ENCODE data around the gene GBGT1. TPM values are rescaled to one million over a fixed set of nuclear protein-coding genes. Genes with fewer than 3 reads are reported as not detected.

GBGT1 gene
- polyA plus RNA-seq, 3 donors = 1.3 to 1.6 (median 1.6) TPM

DNA sequence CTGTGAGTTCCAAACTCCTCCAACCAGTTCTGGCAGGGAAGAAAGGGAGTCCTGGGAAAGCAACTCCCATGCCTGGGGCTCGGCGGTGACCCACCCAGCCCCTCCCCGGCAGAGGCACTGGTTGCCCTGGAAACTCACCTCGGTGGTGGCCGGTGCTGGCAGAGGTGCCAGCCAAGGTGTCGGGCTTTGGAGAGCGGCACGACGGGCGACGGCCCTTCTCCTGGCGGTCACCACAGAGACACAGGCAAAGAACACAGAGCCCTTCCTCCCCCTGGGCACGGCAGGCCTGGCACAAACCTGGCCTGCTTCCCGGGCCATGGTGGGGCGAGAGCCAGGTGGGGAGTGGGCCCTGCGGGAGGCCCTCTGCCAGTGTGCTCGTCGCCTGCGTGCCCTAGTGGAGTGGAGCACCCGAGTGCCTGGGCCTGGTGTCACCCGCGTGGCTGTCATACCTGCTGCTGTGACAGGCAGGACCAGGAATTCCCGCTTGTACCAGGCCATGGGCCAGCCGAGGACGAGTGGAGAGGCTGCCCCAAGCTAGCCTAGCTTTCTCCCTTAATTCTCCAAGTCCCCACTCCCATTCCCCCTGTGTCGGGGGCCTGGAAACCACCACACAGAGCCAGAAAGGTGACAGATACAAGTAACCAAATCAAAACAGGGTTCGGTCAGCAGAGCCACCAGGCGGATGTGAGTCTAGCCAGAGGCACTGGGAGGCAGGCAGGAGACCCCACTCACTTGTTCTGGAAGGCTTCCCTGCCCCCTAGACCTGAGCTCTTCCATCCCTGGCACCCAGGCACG, 34.5 kb downstream of the GBGT1 start:
- DNase-seq (ENCODE audit: low read depth in 3 of 3, low spot score in 2 of 3) = no peak

DNA sequence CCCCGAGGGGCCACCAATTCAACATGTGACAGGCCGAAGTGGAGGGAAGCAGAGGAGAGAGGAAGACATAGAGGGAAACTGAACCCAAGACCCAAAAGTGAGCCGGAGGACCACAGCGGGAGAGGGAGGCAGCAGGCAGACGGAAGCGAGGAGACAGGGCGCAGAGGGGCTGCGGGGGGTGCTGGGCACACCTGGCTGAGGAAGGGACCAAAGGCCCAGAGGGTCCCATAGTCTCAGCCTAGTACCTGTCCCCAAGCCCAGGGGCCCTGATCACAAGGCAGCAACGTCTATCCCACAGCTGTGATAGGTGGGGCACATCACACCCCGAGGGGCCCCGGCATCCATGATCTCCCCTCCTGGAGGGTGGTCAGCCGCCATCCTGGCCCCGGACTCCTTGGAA, 35.6 kb downstream of the GBGT1 start:
- no peak for DNase-seq (ENCODE audit: low read depth in 3 of 3, low spot score in 2 of 3)

DNA sequence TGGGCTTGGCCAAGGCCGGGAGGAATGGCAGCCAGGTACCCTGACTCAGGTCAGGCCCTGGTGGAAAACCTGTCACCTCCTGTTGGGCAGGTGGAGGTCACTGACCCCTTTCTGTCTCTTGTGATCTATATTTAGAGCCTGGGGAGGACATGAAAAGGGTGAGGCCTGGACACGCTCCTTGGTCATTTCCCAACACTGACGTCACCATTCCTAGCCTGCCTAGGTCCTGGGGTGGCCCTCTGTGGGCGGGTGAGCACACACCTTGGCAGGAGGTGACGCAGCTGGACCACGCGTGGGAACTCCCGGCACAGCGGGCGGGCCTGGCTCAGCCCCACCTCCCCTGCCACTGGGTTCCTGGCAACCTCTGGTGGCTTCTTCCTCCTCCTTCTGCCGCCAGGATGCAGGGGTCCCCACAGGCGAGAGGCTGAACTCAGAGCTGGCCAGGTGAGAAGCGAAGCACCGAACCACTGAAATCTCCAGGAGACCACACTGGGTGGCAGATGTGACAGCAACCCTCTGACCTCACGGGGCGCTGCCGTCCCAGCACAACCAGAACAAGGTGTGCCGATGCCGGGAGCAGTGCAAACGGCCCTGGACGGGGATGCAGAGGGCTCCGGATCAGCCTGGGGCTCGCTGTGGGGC, 36.3 kb downstream of the GBGT1 start:
- no peak for DNase-seq (ENCODE audit: low read depth in 3 of 3, low spot score in 2 of 3)

DNA sequence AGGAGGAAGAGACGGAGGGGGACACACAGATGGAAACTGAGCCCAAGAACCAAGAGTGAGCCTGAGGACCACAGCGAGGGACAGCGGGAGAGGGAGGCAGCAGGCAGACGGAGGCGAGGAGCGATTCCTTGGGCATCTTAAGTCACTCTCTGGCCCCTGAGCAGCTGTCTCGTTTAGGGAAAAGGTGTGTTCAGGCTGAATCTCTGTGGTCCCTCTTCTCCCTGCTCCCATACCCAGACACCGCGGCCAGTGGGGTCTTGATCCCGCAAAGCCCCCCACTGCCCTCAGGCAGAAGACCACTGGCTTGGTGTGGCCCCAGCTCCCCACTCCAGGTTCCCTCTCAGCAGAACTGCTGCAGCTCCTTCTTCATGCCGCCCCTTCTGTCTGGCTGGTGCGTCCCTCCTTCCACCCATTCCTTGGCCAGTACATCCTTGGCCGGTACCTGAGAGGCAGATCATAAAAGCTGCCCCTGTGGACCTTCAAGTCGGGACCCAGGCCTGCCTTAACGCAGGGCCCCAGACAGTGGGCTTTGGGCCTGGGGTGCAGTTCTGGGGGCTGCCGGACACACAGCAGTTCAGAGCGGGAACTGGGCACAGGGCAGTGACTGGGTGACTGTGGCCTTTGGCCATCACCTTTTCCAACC, 36.9 kb downstream of the GBGT1 start:
- DNase-seq (ENCODE audit: low read depth in 3 of 3, low spot score in 2 of 3) = no peak

DNA sequence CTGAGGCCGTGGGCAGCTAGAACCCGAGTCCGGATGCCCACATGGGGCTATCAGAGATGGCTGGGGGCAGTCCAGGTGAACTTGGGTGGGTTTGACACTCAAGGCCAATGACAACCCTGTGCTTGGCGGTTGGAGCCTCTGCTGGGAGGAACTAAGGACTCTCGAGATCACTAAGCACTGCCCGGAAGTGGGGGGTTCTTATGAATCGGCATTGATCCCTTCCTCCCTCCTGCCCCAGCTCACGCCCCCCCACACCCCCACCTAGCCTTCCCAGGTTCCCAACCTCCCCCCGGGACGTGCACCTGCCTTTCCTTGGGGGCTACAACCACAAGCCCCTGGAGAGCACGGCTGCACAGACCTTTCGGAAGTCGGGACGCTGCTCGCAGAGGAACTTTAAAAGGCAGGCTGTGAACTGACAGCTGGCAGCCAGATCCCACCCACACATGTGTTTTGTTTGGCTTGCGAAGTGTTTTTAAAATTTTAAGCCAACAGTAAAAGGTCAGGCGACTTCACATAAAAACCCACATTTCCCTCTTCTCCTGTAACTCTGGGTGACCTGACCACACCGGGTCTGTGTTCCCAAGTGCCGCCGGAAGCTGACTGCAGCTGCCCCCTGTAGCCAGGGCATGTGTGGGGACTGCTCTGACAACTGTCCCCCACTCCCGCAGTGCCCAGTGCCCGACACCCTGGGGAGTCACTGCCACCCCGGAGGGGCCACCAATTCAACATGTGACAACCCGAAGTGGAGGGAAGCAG, 37.6 kb downstream of the GBGT1 start:
- no peak for DNase-seq (ENCODE audit: low read depth in 3 of 3, low spot score in 2 of 3)

DNA sequence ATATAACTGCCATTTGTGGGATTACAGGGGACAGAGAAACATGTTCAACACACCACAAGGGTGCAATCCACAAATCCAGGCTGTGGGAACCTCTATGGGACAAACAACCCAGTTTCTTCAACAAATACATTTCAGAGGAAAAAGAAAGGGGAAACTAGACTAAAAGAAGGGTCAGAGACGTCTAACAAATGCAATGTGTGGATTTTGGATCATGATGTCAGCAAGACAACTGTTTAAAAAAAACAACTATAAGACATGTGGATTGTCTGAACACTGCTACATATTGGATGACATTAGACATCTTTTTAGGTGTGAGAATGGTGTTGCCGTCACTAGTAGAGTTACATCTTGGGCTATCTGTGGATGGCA, 38.8 kb downstream of the GBGT1 start:
- no peak for DNase-seq (ENCODE audit: low read depth in 3 of 3, low spot score in 2 of 3)

DNA sequence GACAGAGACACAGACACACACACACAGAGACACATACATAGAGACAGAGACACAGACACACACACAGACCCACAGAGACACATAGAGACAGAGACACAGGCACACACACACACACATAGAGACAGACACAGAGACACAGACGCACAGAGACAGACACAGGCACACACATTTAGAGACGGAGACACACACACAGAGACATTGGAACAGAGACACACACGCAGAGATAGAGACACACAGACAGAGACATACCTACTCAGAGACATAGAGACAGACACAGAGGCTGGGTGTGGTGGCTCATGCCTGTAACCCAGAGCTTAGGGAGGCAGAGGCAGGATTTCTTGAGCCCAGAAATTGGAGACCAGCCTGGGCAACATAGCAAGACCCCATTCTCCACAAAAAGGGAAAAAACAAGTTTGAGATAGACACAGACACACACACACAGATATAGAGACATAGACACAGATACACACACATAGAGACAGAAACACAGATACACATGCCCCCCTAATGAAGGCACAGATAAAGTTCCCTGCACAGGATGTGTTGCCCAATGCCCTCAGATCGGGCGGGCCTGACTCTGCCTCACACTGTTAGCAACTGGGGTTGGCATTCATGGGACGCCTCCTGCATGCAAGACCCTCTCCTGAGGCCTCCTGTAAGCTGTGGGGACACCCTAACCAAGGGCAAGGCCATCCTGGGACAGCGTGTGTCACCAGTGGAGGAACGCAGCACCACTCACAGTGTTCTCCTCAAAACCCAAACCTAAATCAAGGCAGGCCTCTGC, 39.4 kb downstream of the GBGT1 start:
- DNase-seq (ENCODE audit: low read depth in 3 of 3, low spot score in 2 of 3) = no peak

DNA sequence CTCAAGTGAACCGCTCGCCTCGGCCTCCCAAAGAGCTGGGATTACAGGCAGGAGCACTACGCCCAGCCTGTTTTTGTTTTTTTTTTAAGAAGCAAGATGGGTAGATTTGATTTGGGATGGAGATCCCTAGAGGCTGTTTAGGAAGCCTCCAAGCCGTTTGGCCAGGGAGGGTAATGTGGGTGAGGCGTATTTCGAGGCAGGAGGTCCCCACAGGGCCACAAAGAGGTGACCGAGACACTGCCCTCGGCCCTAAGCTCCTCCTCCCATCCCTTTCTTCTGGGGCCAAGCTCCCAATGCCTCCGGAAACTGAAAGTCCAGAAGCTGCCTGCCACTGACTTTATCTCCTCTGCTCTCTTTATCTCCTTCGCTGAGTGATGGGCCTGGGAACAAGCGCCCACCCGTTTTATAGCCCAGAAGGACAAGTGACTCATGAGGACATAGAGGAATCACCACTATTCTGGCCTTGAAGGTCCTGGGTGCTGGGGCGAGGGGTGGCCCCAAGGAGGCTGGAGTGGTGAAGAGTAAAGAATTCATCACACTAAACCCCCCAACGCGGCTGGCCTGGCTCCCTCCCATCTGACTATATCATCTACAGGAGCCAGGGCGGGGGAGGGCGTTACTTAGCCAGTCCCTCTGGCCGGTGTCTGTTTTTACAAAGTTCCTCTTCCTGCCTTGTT, 40.6 kb downstream of the GBGT1 start:
- DNase-seq (ENCODE audit: low read depth in 3 of 3, low spot score in 2 of 3) = no peak

DNA sequence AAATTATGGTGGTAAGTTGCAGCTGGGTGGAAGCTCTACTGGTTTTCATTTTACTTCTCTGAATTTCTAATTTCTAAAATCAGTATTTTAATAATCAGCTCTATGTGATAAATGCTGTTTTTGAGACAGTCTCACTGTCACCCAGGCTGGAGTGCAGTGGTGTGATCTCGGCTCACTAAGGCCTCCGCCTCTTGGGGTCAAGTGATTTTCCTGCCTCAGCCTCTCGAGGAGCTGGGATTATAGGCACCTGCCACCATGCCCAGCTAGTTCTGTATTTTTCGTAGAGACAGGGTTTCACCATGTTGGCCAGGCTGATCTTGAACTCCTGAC, 41.1 kb downstream of the GBGT1 start:
- no peak for DNase-seq (ENCODE audit: low read depth in 3 of 3, low spot score in 2 of 3)

DNA sequence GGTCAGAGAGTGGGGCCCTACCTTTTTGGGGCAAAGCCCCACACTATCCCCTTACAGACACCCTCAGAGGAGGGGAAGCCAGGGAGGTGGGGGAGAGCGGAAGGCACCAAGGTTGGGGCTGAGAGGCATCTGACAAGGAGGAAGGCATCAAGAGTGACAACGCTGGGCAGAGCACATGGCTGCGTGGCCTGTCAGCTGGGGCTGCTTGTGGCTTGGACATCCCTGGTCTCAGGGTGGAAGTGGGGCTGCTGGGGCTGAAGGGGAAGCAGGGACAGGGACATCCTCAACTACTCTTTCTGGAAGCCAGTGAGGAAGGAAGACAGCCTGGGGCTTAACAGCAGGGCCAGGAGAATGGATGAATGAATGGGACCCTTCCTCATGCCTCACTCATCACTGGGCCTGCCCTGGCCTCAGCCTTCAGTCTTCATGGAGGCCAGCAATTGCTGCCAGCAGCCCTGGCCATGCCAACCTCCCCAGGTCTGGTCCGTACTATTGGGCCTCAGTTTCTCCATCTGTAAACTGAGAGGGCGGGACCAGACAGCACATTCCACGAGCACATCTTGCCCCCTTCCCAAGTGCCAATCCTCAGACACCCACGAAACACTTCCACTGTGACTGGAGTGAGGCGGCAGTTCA, 41.7 kb downstream of the GBGT1 start:
- no peak for DNase-seq (ENCODE audit: low read depth in 3 of 3, low spot score in 2 of 3)

DNA sequence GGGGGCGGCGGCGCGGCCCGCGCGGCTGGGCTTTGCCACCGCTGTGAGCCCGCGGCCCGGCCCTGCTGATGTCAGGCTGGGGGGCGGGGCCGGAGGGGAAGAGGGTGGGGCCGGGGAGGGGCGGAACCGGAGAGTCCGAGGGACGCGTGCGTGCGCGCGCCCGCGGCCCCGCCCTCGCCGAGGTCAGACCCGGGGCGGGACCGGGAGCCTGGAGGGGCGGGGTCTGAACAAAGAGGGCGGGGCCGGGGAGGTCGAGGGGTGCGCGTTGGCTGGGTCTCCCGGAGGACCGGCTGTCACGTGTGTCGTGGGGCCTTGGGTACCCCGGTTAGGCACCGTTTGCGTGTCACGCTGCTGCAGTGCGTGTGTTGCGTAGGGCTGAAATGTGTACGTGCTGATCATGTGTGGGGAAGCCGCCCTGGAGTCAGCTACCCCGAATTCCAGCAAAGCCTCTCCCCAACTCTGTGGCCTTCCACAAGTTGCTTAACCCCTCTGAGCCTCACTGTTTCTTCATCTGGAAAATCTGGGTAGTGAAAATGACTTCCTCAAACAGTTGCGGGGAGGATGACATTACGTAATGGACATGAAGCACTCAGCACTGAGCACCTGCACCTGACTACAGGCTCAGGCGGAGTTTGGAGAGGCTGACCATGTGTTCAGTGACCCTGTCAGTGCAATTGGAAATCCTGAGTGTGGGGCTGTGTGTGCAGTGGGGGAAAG, 42.4 kb downstream of the GBGT1 start, which contains the start of gene RALGDS:
Gene RALGDS, minus strand, starts transcription at position 43 of the 717 bp plus-strand sequence. CDS start 86 bp downstream, outside the sequence.
- no peak for DNase-seq (ENCODE audit: low read depth in 3 of 3, low spot score in 2 of 3)

DNA sequence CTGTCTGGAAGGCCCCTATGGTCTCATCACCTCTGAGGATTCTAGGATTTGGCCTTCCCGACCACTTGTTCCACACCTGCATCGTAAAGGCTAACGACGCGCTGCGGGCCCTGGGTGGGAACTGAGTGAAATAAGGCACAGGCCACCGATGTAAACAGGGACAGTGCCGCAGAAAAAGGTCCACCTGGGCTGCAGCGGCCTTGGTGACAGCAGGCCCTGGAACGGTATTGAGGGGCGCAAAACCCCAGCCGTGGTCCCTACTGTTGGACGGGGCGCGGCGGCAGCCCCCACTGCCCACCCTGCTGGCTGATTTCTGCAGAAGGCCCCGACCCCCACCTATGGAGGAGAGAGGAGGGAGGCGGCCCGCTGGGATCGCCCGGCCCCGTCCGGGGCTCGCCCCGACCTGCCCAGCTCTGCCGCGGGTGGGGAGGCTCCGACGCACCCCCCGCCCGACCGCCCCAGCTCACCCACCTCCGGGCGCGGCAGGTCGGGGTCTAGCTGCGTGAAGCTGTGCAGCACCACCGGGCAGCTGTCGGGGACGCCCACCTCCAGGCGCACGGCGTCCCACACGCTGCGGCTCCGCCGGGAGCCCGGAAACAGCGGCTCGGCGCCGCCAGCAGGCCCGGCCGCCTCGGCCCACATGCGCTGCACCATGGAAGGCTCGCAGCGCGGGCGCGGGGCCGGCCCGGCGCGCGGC, 43.1 kb downstream of the GBGT1 start:
- DNase-seq (ENCODE audit: low read depth in 3 of 3, low spot score in 2 of 3) = no peak

DNA sequence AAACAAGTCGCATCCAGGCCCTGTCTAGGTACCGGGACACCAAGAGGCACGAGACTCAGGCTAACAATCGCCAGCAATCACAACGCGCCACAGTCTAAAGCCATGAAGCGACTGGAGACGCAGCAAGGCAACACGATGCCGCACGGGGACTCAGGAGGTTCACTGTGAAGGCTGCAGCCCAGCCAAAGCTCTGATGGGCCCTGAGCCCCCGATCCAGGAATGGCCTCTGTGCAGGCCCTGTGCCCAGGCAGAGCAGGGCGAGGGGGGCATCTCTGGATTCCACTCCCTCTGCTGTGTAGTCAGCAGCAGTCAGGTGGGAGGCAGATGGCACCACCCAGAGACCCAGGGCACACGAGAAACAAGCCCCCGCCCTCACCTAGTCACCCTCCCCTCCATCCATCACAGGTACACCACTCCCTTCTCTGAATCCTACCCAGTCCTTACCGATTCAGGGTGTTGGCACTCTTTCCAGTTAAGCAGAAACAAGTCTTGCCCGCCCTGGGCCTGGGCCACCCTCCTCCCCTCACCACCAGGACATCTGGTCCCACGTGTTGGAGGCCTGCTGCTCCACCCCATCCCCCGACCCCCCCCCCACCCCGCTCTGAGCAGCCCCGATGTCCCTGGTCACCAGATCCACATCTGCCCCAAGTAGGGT, 43.7 kb downstream of the GBGT1 start:
- DNase-seq (ENCODE audit: low read depth in 3 of 3, low spot score in 2 of 3) = no peak

DNA sequence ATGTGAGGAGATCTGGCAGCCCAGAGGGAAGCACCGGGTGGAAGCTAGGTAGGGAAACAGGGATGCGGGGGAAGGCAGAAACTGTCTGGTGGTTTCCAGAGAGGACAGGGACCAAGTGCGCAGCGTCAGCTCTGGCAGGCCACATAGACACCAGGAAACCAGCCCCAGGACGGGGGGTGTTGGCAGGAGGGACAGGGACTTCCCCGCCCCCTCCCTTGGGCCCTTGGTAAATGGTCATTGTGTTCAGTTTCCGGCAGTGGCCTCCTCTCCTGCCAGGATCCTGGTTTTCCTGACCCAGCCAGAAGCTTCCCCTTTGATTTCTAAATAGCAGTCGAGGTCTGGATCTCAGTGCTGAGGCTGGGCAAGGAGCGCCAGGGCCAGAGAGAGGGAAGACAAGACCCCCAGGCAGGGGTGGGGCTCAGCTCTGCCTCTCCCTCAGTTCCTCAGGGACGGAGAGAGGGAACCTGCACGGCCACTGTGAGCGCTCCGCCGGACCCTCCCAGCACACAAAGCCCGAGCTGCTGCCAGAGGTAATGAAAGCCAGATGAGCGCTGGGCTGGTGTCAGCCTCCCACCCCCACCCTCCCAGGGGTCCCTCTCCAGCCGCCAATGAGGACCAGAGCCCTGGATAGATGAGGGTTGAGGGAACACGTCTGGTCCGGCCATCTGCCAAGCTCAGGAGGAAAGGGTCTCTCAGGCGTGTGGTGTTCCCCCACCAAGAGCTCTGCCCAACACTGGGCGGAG, 44.4 kb downstream of the GBGT1 start:
- DNase-seq (ENCODE audit: low read depth in 3 of 3, low spot score in 2 of 3) = no peak

DNA sequence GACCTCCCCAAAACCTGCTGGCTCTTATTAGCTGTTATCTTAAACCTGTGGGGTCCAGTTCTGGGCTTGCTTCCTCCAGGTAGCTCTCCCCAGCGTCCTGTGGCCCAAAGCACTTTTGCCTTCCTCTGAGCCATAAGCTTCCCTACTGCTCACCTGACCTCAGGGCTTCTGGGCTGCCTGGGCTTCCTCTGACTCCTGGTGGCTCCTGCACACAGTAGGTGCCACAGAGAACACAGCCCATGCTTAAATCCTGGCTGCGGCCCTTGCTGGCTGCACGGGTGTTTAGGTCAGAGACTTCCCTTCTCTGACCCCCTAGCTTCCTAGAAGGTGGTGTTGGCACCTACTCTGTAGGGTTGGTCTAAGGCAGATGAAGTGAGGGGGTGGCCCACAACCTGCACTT, 45.1 kb downstream of the GBGT1 start:
- DNase-seq (ENCODE audit: low read depth in 3 of 3, low spot score in 2 of 3) = no peak

DNA sequence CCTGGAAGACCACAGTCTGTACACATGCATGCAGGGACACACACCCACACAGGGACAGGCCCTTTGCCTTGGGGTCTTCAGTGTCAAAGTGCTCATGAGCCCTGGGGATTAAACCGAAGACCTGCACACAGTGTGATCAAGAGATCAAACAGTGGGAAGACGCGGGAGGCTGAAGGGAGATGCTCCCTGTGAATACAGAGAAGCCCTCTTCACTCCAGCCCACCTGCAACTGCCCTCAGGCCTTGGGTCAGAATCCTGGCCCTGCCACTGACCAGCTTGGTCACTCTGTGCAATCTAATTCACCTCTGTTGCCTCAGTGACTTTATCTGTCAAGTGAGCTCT, 45.6 kb downstream of the GBGT1 start:
- DNase-seq (ENCODE audit: low read depth in 3 of 3, low spot score in 2 of 3) = no peak
